BJ (cell line): ENCODE measurements around the gene BMP3. TPM values are rescaled to one million over a fixed set of nuclear protein-coding genes. Genes with fewer than 3 reads are reported as not detected.

Experiments used
- CTCF ChIA-PET: fragments of 350-600 bp; formaldehyde crosslinking; extraction: SDS; loops from one replicate; lab custom pipeline; 2021; ENCODE audit warnings: antibody characterized with exemption, inconsistent platforms; lab: Yijun Ruan, JAX
- POLR2A ChIA-PET: fragments of 300-600 bp; sonication (Branson Sonifier 250); formaldehyde crosslinking; extraction: SDS; loops from one replicate; lab custom pipeline; 2021; ENCODE audit warnings: antibody characterized with exemption; lab: Charles Lee
- DNase-seq: peaks from one replicate; pipeline ENCODE4 v3.0.0-alpha.2; 2011; ENCODE audit warnings: low read depth
- H3K27me3 ChIP-seq: 2 replicates; pipeline ENCODE4 v1.6.0; 2011; ENCODE audit warnings: low read length; ENCODE audit not compliant: control insufficient read depth, insufficient read depth
- H3K36me3 ChIP-seq: 2 replicates; pipeline ENCODE4 v1.5.1; 2011; ENCODE audit warnings: low read length; ENCODE audit not compliant: control insufficient read depth, insufficient read depth
- H3K4me3 ChIP-seq: 2 replicates; pipeline ENCODE4 v1.5.1; 2011; ENCODE audit warnings: low read depth, mild to moderate bottlenecking, control low read depth, low read length
- CTCF ChIP-seq: IDR thresholded peaks from 2 replicates; pipeline ENCODE4 v1.5.1; 2011; ENCODE audit warnings: low read depth, mild to moderate bottlenecking, control low read depth, inconsistent platforms, low read length, moderate library complexity; ENCODE audit not compliant: insufficient read depth
- polyA minus RNA-seq: library from RNA; depleted of rRNA, polyadenylated mRNA; stranded (reverse); fragments of >200 nt; gene quantifications from 2 replicates; pipeline ENCODE4 v1.2.3, GENCODE V29; 2011; rRNA and poly(A)+ RNA removed
- polyA plus RNA-seq: library from polyadenylated mRNA; depleted of rRNA; stranded (reverse); fragments of >200 nt; gene quantifications from 2 replicates; pipeline ENCODE4 v1.2.3, GENCODE V29; 2011; rRNA removed

BMP3 gene, protein sequence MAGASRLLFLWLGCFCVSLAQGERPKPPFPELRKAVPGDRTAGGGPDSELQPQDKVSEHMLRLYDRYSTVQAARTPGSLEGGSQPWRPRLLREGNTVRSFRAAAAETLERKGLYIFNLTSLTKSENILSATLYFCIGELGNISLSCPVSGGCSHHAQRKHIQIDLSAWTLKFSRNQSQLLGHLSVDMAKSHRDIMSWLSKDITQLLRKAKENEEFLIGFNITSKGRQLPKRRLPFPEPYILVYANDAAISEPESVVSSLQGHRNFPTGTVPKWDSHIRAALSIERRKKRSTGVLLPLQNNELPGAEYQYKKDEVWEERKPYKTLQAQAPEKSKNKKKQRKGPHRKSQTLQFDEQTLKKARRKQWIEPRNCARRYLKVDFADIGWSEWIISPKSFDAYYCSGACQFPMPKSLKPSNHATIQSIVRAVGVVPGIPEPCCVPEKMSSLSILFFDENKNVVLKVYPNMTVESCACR
- polyA plus RNA-seq, result 0.01 and 0.05 TPM in 2 replicates
- 0.05 TPM in 2 replicates for polyA minus RNA-seq

GRCh38 chr4:81030061-81030980 lies at the start of gene BMP3:
Gene BMP3, plus strand, starts transcription at chr4:81030708. Its CDS starts 577 bp downstream, at chr4:81031285.
- CTCF ChIA-PET, result interaction anchor here (1.0 to 2.7 kb wide), 2 partner anchors 9 to 11 kb away, joined by 3 to 17 read pairs; no protein-coding TSS in a partner anchor
- Histone ChIP-seq H3K36me3 (no peaks in the 10 kb centered on the region), H3K27me3 (peaks cover 25% of the 10 kb centered on the region), H3K4me3 (peak within 1 kb of the TSS; percentile 23)
- POLR2A ChIA-PET, result no interaction called here
- no peak for TF ChIP-seq CTCF
- no peak for DNase-seq

- DNase-seq, result no peak
- ChIA-PET CTCF (interaction anchor here (1.4 to 2.5 kb wide), 2 partner anchors 620 to 622 kb away, joined by 4 to 12 read pairs; no protein-coding TSS in a partner anchor), POLR2A (interaction anchor here (0.5 kb wide), 1 partner anchor 276 kb away, joined by 5 read pairs; no protein-coding TSS in a partner anchor)
- TF ChIP-seq CTCF, result no peak
- Histone ChIP-seq H3K4me3 (no peak overlapping the region), H3K36me3 (no peaks in the 10 kb centered on the region), H3K27me3 (no peaks in the 10 kb centered on the region)
Observed at GRCh38 chr4:80986011-80986410, 44.5 kb upstream of the BMP3 start.

DNA sequence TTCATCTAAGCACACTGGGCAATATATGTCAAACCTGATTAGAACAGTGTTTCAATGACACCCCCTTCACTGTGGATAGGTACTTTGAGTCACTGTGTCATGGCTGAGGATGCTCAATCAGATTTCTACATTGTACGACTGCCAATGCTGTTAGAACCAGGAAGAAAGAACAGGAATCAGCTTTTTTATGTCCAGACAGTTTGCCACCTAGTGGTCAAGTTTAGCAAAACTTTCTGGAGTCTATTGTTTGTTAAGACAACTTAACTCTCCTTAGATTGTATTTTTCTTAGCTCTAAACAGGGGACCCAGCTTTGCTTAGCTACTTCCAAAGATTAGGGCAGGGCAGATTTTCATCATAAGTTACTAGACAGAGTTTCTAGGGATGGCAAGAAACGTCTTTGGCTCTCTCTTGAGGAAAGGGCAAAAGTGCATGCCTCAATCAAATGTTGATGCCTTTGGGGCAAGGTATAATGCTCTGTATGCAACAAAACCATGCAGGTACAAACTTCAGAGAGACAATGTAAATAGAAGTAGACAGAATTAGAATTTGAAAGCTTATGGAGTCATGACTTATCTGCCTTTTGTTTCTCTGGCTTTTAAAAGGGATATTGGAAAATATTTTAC lies 40.5 kb upstream of the BMP3 start:
- CTCF ChIA-PET, result interaction anchor here (0.5 to 3.8 kb wide), 18 partner anchors 9 to 850 kb away, joined by 3 to 39 read pairs (median 4); no protein-coding TSS in a partner anchor
- POLR2A ChIA-PET, result no interaction called here

GRCh38 chr4:80990851-80991250 lies 39.7 kb upstream of the BMP3 start:
- ChIA-PET CTCF (interaction anchor here (0.5 to 3.8 kb wide), 9 partner anchors 14 to 851 kb away, joined by 3 to 39 read pairs (median 4); no protein-coding TSS in a partner anchor), POLR2A (no interaction called here)
- Histone ChIP-seq H3K27me3 (no peaks in the 10 kb centered on the region), H3K4me3 (no peak overlapping the region), H3K36me3 (no peaks in the 10 kb centered on the region)
- TF ChIP-seq CTCF, result no peak
- DNase-seq, result no peak

More for the DNA sequence above, 40.5 kb upstream of the BMP3 start:
- peak; percentile 68 for TF ChIP-seq CTCF
- DNase-seq, result no peak
- no peak overlapping the region for H3K4me3 ChIP-seq
- H3K27me3 ChIP-seq, result no peaks in the 10 kb centered on the region
- H3K36me3 ChIP-seq, result no peaks in the 10 kb centered on the region
